IPS-15b (cell line): ENCODE results near the gene ZNF292.

Source experiments
- H3K27me3 ChIP-seq: one replicate; pipeline ENCODE4 v1.6.1; 2013; ENCODE audit warnings: low read length; ENCODE audit not compliant: control insufficient read depth, insufficient read depth
- H3K36me3 ChIP-seq: one replicate; pipeline ENCODE4 v1.6.1; 2013; ENCODE audit warnings: low read length; ENCODE audit not compliant: control insufficient read depth, insufficient read depth
- H3K4me1 ChIP-seq: one replicate; pipeline ENCODE4 v1.6.1; 2013; ENCODE audit warnings: mild to moderate bottlenecking, low read length; ENCODE audit not compliant: control insufficient read depth, insufficient read depth
- H3K4me3 ChIP-seq: one replicate; pipeline ENCODE4 v1.5.1; 2013; ENCODE audit warnings: low read depth, low read length
- H3K9ac ChIP-seq: one replicate; pipeline ENCODE4 v1.6.1; 2013; ENCODE audit warnings: low read depth, mild to moderate bottlenecking, low read length
- H3K9me3 ChIP-seq: one replicate; pipeline ENCODE4 v1.6.1; 2013; ENCODE audit warnings: mild to moderate bottlenecking, low read length; ENCODE audit not compliant: control insufficient read depth, insufficient read depth

The ZNF292 gene

DNA sequence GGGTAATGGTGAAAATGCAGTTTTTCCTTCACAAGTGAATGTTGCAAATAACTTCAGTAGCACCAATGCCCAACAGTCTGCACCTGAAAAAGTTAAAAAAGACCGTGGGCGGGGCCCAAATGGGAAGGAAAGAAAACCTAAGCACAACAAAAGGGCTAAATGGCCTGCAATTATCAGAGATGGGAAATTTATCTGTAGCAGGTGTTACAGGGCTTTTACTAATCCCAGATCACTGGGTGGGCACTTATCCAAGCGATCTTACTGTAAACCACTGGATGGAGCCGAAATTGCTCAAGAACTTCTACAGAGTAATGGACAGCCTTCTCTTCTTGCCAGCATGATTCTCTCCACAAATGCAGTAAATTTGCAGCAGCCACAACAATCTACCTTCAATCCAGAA, 102.2 kb downstream of the ZNF292 start:
- H3K36me3 ChIP-seq = peaks cover 14% of the 10 kb centered on the region

DNA sequence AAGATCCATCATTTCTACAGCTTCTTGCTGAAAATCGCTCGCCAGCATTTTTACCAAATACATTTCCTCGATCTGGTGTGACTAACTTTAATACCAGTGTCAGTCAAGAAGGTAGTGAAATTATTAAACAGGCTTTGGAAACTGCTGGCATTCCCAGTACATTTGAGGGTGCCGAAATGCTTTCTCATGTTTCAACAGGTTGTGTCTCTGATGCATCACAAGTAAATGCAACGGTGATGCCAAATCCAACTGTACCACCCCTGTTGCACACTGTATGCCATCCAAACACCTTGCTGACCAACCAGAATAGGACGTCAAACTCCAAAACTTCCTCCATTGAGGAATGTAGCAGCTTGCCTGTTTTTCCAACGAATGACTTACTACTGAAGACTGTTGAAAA, 102.6 kb downstream of the ZNF292 start:
- peaks cover 8% of the 10 kb centered on the region for H3K9me3 ChIP-seq
- no peak overlapping the region for H3K9ac ChIP-seq
- no peaks in the 10 kb centered on the region for H3K27me3 ChIP-seq
- H3K4me1 ChIP-seq = no peaks in the 10 kb centered on the region
- no peak overlapping the region for H3K4me3 ChIP-seq
- peaks cover 14% of the 10 kb centered on the region for H3K36me3 ChIP-seq

More for the DNA sequence above, 102.2 kb downstream of the ZNF292 start:
- H3K9me3 ChIP-seq = peaks cover 8% of the 10 kb centered on the region
- no peaks in the 10 kb centered on the region for H3K4me1 ChIP-seq
- no peak overlapping the region for H3K9ac ChIP-seq
- no peak overlapping the region for H3K4me3 ChIP-seq
- no peaks in the 10 kb centered on the region for H3K27me3 ChIP-seq

DNA sequence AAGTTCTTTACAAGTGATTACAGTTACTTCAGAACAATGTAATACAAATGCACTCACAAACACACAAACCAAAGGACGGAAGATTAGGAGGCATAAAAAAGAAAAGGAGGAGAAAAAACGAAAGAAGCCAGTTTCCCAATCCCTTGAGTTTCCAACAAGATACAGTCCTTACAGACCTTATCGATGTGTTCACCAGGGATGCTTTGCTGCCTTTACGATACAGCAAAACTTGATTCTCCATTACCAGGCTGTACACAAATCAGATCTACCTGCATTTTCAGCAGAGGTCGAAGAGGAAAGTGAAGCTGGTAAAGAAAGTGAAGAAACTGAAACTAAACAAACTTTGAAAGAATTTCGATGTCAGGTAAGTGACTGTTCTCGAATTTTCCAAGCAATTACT, 104.4 kb downstream of the ZNF292 start:
- H3K36me3 ChIP-seq = peaks cover 14% of the 10 kb centered on the region
- no peaks in the 10 kb centered on the region for H3K4me1 ChIP-seq
- no peak overlapping the region for H3K9ac ChIP-seq
- H3K27me3 ChIP-seq = no peaks in the 10 kb centered on the region
- H3K4me3 ChIP-seq = no peak overlapping the region
- H3K9me3 ChIP-seq = peaks cover 8% of the 10 kb centered on the region

DNA sequence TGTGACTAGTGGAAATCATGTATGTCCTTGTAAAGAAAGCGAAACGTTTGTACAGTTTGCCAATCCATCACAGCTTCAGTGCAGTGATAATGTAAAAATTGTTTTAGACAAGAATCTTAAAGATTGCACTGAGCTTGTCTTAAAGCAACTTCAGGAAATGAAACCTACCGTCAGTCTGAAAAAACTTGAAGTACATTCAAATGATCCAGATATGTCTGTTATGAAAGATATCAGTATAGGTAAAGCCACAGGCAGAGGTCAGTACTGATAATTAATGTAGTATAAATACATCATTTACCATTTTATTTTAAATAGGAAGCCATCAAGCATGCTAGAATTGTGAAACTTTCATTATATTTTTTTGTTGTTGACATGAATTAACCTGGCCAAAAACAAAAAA, 106.2 kb downstream of the ZNF292 start:
- H3K4me3 ChIP-seq = no peak overlapping the region
- H3K27me3 ChIP-seq = no peaks in the 10 kb centered on the region
- no peak overlapping the region for H3K9ac ChIP-seq
- no peaks in the 10 kb centered on the region for H3K36me3 ChIP-seq
- peaks cover 3% of the 10 kb centered on the region for H3K9me3 ChIP-seq
- no peaks in the 10 kb centered on the region for H3K4me1 ChIP-seq

DNA sequence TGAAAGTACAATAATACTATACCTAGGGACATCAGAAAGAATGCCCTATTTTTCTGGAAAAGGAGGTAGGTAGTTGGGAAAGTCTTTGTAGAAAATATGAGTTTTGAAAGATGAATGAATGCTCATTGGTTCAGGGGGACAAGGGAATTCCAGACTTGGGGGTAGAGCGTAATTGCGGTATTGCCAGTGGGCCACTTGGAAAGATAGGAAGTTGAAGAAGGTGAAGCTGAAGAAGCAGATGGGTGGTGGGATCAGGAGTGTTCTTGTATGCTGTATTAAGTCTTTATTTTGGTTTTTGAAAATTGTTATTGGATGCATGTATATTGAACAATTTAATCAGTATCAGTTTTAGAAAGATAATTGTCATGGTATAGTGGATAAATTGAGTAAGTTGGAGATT, 109.1 kb downstream of the ZNF292 start:
- Histone ChIP-seq H3K4me3 (no peak overlapping the region), H3K4me1 (no peaks in the 10 kb centered on the region), H3K9me3 (no peaks in the 10 kb centered on the region), H3K36me3 (no peaks in the 10 kb centered on the region), H3K27me3 (no peaks in the 10 kb centered on the region), H3K9ac (no peak overlapping the region)

DNA sequence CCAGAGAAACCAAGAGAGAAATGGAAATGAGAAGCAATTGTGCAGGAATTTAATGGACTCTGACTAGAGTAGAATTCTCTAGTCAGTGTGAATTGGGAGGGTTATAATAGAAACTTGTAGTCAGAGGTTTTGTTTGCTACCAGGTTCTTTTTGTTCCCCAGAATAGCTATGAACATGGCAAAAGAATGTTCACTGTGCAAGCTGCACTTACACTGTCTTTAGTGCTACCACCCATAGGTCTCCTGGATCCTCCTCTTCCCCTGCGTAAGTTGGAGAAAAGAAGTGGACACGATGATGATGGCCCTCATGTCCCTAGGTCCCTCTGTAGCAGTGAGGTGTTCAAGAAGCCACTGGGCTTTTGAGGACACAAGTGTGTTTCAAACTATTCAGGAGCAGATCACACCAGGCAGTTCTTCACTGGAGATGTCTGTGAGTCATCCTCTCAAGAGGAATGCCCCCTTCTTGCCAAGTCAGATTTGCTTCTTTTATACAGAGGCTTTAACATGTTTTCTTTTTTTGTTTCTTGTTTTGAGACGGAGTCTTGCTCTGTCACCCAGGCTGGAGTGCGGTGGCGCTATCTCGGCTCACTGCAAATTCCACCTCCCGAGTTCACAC, 119.4 kb downstream of the ZNF292 start:
- Histone ChIP-seq H3K4me3 (no peak overlapping the region), H3K9ac (no peak overlapping the region), H3K9me3 (no peaks in the 10 kb centered on the region), H3K4me1 (no peaks in the 10 kb centered on the region), H3K27me3 (no peaks in the 10 kb centered on the region), H3K36me3 (no peaks in the 10 kb centered on the region)

DNA sequence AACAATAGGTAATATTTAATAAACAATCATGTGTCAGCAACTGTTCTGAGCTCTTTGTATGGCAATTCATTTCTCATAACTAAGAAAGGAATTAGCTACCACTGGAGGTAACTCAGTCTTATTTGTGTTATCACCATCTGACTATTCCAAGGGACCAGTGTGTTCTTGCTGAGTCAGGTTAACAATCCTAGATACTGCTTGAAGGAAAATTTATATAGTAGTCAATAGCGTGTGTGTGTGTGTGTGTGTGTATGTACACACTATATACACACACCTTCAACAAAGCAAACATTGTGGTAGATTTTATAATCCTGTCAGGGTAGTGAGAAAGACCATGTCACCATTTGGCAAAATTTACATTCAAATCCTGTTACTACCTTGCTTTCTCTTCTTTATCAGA, 121.3 kb downstream of the ZNF292 start:
- no peak overlapping the region for H3K4me3 ChIP-seq
- no peaks in the 10 kb centered on the region for H3K27me3 ChIP-seq
- H3K9me3 ChIP-seq = no peaks in the 10 kb centered on the region
- H3K9ac ChIP-seq = no peak overlapping the region
- no peaks in the 10 kb centered on the region for H3K4me1 ChIP-seq
- no peaks in the 10 kb centered on the region for H3K36me3 ChIP-seq

DNA sequence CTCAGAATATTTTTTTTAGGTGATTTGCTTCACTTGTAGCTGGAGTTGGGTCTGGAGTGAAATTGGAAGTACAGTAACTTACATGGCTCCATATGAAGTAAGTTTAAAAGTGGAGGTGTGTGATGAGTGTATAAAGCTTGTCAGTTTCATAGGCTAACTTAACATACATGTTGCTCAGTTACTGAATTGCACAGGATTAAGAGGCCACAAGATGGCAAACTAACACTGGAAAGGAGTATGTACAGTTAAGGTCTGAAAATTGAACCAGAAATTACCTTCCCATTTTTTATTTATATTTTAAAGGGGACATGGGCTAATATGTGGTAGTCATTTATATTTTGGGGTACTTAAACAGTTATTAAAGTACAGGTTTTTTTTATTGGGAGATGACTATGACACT, 121.8 kb downstream of the ZNF292 start:
- no peaks in the 10 kb centered on the region for H3K27me3 ChIP-seq

DNA sequence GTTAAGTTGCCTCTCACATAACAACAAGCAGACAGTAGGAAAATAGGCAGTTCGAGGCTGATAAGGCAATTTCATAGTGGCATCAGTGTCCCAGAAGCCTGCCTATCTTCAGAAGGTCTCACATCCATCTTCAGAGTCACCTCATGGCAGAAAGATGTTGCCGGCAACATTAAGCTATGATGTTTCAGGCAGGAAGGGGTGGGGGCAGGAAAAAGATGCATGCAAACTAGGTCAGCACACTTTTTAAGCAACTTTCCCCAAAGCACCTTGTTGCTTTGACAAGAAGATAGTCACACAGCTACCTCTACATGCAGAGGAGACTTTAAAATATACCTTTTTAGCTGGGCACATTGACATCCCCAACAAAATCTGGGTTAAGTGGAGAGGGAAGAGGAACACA, 123.8 kb downstream of the ZNF292 start:
- no peaks in the 10 kb centered on the region for H3K27me3 ChIP-seq
- no peaks in the 10 kb centered on the region for H3K36me3 ChIP-seq
- H3K9ac ChIP-seq = no peak overlapping the region
- no peaks in the 10 kb centered on the region for H3K9me3 ChIP-seq
- no peak overlapping the region for H3K4me3 ChIP-seq
- H3K4me1 ChIP-seq = no peaks in the 10 kb centered on the region

More for the DNA sequence above, 121.8 kb downstream of the ZNF292 start:
- no peak overlapping the region for H3K4me3 ChIP-seq
- no peaks in the 10 kb centered on the region for H3K9me3 ChIP-seq
- no peak overlapping the region for H3K9ac ChIP-seq
- H3K4me1 ChIP-seq = no peaks in the 10 kb centered on the region
- no peaks in the 10 kb centered on the region for H3K36me3 ChIP-seq

DNA sequence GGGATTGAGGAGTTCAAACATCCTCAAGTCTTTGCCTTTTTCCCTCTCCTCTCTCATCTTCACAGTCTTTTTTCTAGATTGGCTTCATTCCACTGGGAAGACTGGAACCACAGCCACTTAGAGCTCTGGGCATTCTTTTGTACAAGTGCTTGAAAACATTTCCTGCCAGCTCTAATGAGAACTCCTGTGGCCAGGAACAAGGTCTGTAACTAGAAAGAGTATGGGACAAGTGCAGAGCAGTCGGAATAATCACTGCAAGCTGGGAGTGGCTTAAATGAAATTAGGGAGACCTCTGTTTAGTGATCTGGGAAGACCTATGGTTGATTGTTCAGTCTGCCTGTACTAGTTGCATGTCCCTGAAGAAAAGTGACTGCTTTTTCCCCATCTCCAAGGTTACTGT, 126.1 kb downstream of the ZNF292 start:
- H3K4me1 ChIP-seq = no peaks in the 10 kb centered on the region
- no peaks in the 10 kb centered on the region for H3K27me3 ChIP-seq
- H3K36me3 ChIP-seq = no peaks in the 10 kb centered on the region
- no peaks in the 10 kb centered on the region for H3K9me3 ChIP-seq
- H3K4me3 ChIP-seq = no peak overlapping the region
- no peak overlapping the region for H3K9ac ChIP-seq

DNA sequence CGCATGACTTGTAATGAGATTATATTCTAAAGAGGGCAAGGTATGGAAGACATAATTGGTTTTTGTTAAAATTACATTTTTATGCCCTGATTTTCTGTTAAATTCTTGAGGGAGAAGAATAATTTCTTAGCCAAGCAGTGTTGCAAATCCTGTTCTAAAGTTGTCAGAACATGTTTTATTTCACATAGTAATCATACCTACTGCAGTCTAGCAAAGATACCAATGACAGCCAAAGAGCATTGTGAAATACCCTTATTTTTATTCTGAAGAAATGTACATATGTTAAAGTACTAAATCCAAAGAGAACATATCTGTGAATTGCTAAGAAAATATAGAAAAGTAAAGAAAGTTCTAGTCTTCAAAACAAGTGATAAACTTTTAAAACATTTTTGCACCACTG, 127.4 kb downstream of the ZNF292 start:
- Histone ChIP-seq H3K36me3 (no peaks in the 10 kb centered on the region), H3K27me3 (no peaks in the 10 kb centered on the region), H3K9ac (no peak overlapping the region), H3K4me3 (no peak overlapping the region), H3K4me1 (no peaks in the 10 kb centered on the region), H3K9me3 (no peaks in the 10 kb centered on the region)

DNA sequence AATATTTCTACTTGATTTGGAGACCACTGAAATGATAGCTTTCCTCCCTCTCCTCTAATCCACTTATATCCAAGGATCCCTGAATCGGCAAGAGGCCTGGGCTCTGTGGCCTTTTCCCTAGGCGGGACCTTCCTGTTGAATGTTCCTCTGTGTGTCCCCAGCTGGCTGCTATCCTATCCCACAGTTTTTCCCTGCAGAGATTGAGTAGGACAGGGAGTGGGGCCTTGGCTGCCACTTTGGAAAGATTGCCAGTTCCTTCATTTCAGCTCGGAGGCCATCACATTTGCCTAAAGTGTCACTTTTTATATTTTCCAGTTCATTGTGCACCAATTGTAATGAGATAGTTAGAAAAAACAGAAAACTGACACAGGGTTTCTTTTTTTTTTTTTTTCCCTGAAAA, 128.1 kb downstream of the ZNF292 start:
- no peak overlapping the region for H3K9ac ChIP-seq
- H3K9me3 ChIP-seq = no peaks in the 10 kb centered on the region
- H3K4me1 ChIP-seq = no peaks in the 10 kb centered on the region
- no peaks in the 10 kb centered on the region for H3K27me3 ChIP-seq
- H3K4me3 ChIP-seq = no peak overlapping the region
- H3K36me3 ChIP-seq = no peaks in the 10 kb centered on the region
